ENCODE measurements around the gene REG3A.

REG3A gene

DNA sequence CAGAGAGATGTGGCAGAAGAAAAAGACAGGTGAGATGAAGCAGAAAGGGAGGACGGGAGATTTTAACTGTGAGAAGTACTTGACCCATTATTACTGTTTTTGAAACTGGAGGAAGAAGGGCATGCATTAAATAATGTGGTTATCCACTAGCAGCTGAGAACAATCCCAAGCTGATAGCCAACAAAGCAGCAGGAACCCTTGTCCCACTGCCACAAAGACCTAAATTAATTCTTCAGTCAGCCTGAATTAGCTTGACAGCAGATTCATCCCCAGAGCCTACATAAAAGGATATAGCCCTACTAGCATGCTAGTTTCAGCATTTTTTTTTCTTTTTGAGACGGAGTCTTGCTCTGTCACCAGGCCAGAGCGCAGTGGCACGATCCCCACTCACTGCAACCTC lies 19.5 kb upstream of the REG3A start:
- DNase-seq (ENCODE audit: extremely low read depth, low read depth) = no peak
- TF ChIP-seq, protein P1, sequence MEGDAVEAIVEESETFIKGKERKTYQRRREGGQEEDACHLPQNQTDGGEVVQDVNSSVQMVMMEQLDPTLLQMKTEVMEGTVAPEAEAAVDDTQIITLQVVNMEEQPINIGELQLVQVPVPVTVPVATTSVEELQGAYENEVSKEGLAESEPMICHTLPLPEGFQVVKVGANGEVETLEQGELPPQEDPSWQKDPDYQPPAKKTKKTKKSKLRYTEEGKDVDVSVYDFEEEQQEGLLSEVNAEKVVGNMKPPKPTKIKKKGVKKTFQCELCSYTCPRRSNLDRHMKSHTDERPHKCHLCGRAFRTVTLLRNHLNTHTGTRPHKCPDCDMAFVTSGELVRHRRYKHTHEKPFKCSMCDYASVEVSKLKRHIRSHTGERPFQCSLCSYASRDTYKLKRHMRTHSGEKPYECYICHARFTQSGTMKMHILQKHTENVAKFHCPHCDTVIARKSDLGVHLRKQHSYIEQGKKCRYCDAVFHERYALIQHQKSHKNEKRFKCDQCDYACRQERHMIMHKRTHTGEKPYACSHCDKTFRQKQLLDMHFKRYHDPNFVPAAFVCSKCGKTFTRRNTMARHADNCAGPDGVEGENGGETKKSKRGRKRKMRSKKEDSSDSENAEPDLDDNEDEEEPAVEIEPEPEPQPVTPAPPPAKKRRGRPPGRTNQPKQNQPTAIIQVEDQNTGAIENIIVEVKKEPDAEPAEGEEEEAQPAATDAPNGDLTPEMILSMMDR (IDR thresholded peaks at IDR 0.05; ENCODE audit: low read depth, low read length, missing control alignments) = no peak
- H3K4me3 ChIP-seq (replicated peaks; ENCODE audit: low read depth, low read length) = no peak overlapping the region

GRCh38 chr2:79178076-79178674 lies 18.6 kb upstream of the REG3A start:
- TF ChIP-seq, protein P1 (IDR thresholded peaks at IDR 0.05; ENCODE audit: low read depth, low read length, missing control alignments) = no peak
- DNase-seq (ENCODE audit: extremely low read depth, low read depth) = no peak

DNA sequence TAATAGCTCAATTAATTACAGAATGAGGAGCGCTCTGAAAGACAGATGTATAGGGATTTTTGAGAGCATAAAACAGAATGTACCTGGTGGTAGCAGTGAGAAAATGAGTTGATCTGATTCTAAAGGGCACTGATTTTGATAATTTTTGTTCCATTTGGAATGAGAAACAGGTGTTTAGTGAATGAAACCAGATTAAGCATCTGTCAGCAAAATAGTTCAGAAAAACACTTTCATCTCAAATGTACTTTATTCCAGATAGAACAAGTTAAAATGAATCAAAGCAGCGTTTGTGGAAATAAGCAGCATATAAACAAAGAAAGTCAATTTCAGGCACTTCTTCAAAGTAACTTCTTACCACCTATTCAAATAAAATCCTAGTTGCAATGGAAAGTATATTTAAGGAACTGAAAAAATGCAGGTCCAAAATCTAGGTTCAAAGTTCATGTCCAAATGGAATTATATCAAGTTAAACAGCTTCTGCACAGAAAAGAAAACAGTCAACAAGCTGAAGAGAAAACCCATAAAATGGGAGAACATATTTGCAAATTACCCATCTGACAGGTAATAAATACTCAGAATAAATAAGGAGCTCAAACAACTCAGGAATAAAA lies 11.9 kb upstream of the REG3A start:
- TF ChIP-seq, protein P1 (IDR thresholded peaks at IDR 0.05; ENCODE audit: low read depth, low read length, missing control alignments) = no peak
- no peak overlapping the region for H3K4me3 ChIP-seq (replicated peaks; ENCODE audit: low read depth, low read length)
- DNase-seq (ENCODE audit: extremely low read depth, low read depth) = no peak

More at GRCh38 chr2:79178076-79178674, 18.6 kb upstream of the REG3A start:
- H3K4me3 ChIP-seq (replicated peaks; ENCODE audit: low read depth, low read length) = no peak overlapping the region

GRCh38 chr2:79162801-79163200 lies 3.2 kb upstream of the REG3A start:
- no peak overlapping the region for H3K4me3 ChIP-seq (replicated peaks; ENCODE audit: low read depth, low read length)
- TF ChIP-seq, protein P1 (IDR thresholded peaks at IDR 0.05; ENCODE audit: low read depth, low read length, missing control alignments) = no peak
- no peak for DNase-seq (ENCODE audit: extremely low read depth, low read depth)

DNA sequence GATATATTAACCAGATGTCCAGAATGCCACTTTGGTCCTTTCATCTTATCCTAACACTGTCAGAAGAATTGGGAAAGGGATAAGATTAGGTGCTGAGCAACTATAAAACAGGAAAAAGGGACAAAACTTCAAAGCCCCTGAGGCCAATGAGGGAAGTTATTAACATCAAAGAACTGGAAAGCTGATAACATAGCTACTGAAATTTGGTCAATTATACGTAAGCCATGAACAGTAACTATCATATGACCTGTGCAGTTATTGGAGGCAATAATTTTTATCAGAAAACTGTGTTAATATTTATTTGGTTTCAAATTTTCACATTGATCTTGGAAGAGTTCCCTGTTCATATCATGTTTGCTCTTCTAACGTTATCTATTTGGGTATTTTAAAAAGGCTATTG lies 2.6 kb upstream of the REG3A start:
- TF ChIP-seq, protein P1 (IDR thresholded peaks at IDR 0.05; ENCODE audit: low read depth, low read length, missing control alignments) = no peak
- no peak for DNase-seq (ENCODE audit: extremely low read depth, low read depth)
- H3K4me3 ChIP-seq (replicated peaks; ENCODE audit: low read depth, low read length) = no peak overlapping the region

- H3K4me3 ChIP-seq (replicated peaks; ENCODE audit: low read depth, low read length) = no peak overlapping the region
- TF ChIP-seq, protein P1 (IDR thresholded peaks at IDR 0.05; ENCODE audit: low read depth, low read length, missing control alignments) = no peak
- DNase-seq (ENCODE audit: extremely low read depth, low read depth) = no peak
Observed at GRCh38 chr2:79159030-79159429, 523 bp downstream of the REG3A start.
